ENCODE data around the gene KRTAP4-6. TPM values are rescaled to one million over a fixed set of nuclear protein-coding genes. Genes with fewer than 3 reads are reported as not detected.
"Not testable (repeated sequence)": the region's sequence is repeated elsewhere in the genome, so short reads cannot be mapped to it uniquely, and the experiment has no call there.

KRTAP4-6 gene
- total RNA-seq, 1 experiment from 2014 or later = not detected

- no peaks in the 10 kb centered on the region for H3K27me3 ChIP-seq
- no peak for DNase-seq
- H3K9me3 ChIP-seq (replicated peaks) = 0 out of 2 replicates have a peak, but pooled peaks cover 3% of the 10 kb centered on the region
- H3K36me3 ChIP-seq = no peaks in the 10 kb centered on the region
- H3K27ac ChIP-seq = no peak overlapping the region
- no peak overlapping the region for H3K4me3 ChIP-seq
- 0 out of 2 replicates have a peak, but pooled peaks cover 2% of the 10 kb centered on the region for H3K4me1 ChIP-seq
Observed at GRCh38 chr17:41103896-41104295, 36.4 kb downstream of the KRTAP4-6 start.

DNA sequence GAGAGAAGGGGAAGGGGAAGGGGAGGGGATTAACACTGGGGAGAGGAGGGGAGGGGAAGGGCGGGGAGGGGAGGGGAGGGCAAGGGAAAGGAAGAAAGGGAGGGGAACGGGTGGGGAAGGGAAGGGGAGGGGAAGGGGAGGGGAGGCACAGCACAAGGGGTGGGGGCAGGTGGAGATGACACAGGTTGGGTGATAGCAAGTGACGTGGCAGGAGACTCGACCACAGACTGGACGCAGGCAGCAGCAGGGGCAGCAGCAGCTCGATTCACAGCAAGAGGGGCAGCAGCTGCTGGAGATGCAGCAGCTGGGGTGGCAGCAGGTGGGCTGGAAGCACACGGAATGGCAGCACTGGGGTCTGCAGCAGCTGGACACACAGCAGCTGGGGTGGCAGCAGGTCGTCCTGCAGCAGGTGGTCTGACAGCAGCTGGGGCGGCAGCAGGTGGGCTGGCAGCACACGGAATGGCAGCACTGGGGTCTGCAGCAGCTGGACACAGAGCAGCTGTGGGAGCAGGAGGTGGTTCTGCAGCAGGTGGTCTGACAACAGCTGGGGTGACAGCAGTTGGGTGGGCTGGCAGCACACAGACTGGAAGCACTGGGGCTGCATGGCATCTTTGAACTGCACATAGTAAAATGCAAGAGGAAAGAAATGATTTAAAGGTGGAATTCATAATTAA, 38.6 kb downstream of the KRTAP4-6 start, which contains the start of gene KRTAP4-16:
TSS of gene KRTAP4-16 (minus strand) at position 624 of the 674 bp plus-strand sequence. CDS start at position 624, 0 bp downstream.
- no peak within 1 kb of the TSS for H3K4me3 ChIP-seq
- no peaks in the 10 kb centered on the region for H3K36me3 ChIP-seq
- 0 out of 2 replicates have a peak, but pooled peaks cover 2% of the 10 kb centered on the region for H3K4me1 ChIP-seq
- peak; percentile 85 to 86 for DNase-seq
- no peaks in the 10 kb centered on the region for H3K27me3 ChIP-seq
- H3K9me3 ChIP-seq (replicated peaks) = 0 out of 2 replicates have a peak, but pooled peaks cover 3% of the 10 kb centered on the region
- no peak within 1 kb of the TSS for H3K27ac ChIP-seq

- not testable (repeated sequence) for H3K27ac ChIP-seq; DNase-seq; H3K9me3 ChIP-seq (replicated peaks); H3K4me3 ChIP-seq; H3K27me3 ChIP-seq; H3K4me1 ChIP-seq; H3K36me3 ChIP-seq
Observed at GRCh38 chr17:41099682-41100480, 40.5 kb downstream of the KRTAP4-6 start.

DNA sequence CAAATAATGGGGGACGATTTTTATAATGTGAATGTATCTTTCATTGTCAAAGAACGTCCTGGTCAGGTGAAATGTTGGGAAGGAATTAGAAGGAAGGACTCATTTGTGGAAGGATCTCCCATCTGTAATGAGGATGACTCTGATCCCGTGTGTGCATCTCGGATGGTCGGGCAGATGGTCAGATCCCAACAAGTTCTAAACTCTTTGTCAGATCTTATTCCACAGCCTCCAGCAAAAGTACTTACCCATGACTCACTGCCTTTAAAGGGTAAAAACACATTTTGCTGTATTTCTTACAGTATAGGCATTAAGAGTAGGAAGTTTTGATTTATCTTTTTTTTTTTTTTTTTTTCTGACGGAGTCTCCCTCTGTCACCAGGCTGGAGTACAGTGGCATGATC, 41.9 kb downstream of the KRTAP4-6 start:
- no peaks in the 10 kb centered on the region for H3K9me3 ChIP-seq (replicated peaks)
- DNase-seq = no peak
- H3K27me3 ChIP-seq = no peaks in the 10 kb centered on the region
- H3K27ac ChIP-seq = no peak overlapping the region
- 0 out of 2 replicates have a peak, but pooled peaks cover 2% of the 10 kb centered on the region for H3K4me1 ChIP-seq
- no peak overlapping the region for H3K4me3 ChIP-seq
- no peaks in the 10 kb centered on the region for H3K36me3 ChIP-seq

DNA sequence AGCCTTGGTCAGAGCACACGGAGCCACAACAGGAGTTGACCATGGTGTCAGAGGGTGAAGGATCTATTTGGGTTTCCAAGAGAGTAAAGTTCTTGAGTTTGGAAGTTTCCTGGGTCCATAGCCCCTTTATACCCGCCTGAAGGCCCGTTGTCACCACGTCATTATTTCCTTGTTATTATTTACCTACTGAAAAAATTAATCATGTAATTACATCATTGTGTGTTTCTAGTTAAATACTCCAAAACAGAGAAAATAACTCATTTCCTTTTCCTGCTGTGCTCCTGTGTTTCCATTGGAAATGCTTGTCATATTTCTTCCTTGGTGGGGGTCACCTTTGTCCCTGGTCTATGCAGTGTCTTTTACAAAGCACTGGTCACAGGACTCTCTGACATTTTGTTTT, 42.3 kb downstream of the KRTAP4-6 start, which contains the start of gene KRTAP4-8:
TSS of gene KRTAP4-8 (minus strand) at position 101 of the 400 bp plus-strand sequence. CDS start at position 43, 58 bp downstream.
- Histone ChIP-seq H3K9me3 (replicated peaks) (no peaks in the 10 kb centered on the region), H3K4me1 (0 out of 2 replicates have a peak, but pooled peaks cover 2% of the 10 kb centered on the region), H3K27me3 (no peaks in the 10 kb centered on the region), H3K36me3 (no peaks in the 10 kb centered on the region), H3K27ac (no peak within 1 kb of the TSS), H3K4me3 (no peak within 1 kb of the TSS)
- no peak for DNase-seq

DNA sequence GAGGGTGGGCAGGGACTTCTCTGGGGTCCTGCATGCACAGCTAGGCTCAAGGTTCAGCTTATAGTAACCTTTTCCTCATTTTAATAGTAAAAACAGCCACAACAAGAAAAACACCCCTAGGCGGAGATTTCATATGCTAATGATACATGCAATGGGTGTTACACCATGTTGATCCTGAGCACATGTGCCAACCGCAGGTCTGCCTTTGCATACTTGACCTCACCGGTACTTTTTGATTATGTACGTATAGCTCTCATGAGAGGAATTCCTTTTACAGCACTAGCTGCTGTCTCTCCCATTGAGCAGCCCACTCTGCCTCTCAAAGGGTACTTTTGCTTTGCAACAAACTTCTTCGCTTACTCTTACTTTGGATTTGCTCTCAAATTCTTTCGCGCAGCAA, 44.3 kb downstream of the KRTAP4-6 start:
- H3K4me3 ChIP-seq = no peak overlapping the region
- no peaks in the 10 kb centered on the region for H3K27me3 ChIP-seq
- H3K9me3 ChIP-seq (replicated peaks) = no peaks in the 10 kb centered on the region
- DNase-seq = no peak
- no peaks in the 10 kb centered on the region for H3K36me3 ChIP-seq
- no peaks in the 10 kb centered on the region for H3K4me1 ChIP-seq
- no peak overlapping the region for H3K27ac ChIP-seq

Other genes starting within 250 kb of the KRTAP4-6 start
- not detected in 2 replicates for gene KRT23, start 202.9 kb downstream of the KRTAP4-6 start, total RNA-seq (2014; rRNA removed; shearing (Covaris generic))
- gene KRT39, start 173.6 kb downstream of the KRTAP4-6 start, total RNA-seq (2014; rRNA removed; shearing (Covaris generic)) = not detected in 2 replicates
- not detected in 2 replicates for gene KRT40, start 156.2 kb downstream of the KRTAP4-6 start, total RNA-seq (2014; rRNA removed; shearing (Covaris generic))
- gene KRTAP3-3, start 146.4 kb downstream of the KRTAP4-6 start, total RNA-seq (2014; rRNA removed; shearing (Covaris generic)) = not detected in 2 replicates
- gene KRTAP3-2, start 140.6 kb downstream of the KRTAP4-6 start, total RNA-seq (2014; rRNA removed; shearing (Covaris generic)) = not detected in 2 replicates
- gene KRTAP3-1, start 131.4 kb downstream of the KRTAP4-6 start, total RNA-seq (2014; rRNA removed; shearing (Covaris generic)) = not detected in 2 replicates
- gene KRTAP1-5, start 113.3 kb downstream of the KRTAP4-6 start, total RNA-seq (2014; rRNA removed; shearing (Covaris generic)) = not detected in 2 replicates
- not detected in 2 replicates for gene KRTAP1-4, start 110.3 kb downstream of the KRTAP4-6 start, total RNA-seq (2014; rRNA removed; shearing (Covaris generic))
- not detected in 2 replicates for gene KRTAP1-3, start 105.7 kb downstream of the KRTAP4-6 start, total RNA-seq (2014; rRNA removed; shearing (Covaris generic))
- not detected in 2 replicates for gene KRTAP1-1, start 99.1 kb downstream of the KRTAP4-6 start, total RNA-seq (2014; rRNA removed; shearing (Covaris generic))
- gene KRTAP2-1, start 93.2 kb downstream of the KRTAP4-6 start, total RNA-seq (2014; rRNA removed; shearing (Covaris generic)) = not detected in 2 replicates
- gene KRTAP2-2, start 85.3 kb downstream of the KRTAP4-6 start, total RNA-seq (2014; rRNA removed; shearing (Covaris generic)) = not detected in 2 replicates
- not detected in 2 replicates for gene KRTAP2-3, start 80.4 kb downstream of the KRTAP4-6 start, total RNA-seq (2014; rRNA removed; shearing (Covaris generic))
- gene KRTAP2-4, start 74.7 kb downstream of the KRTAP4-6 start, total RNA-seq (2014; rRNA removed; shearing (Covaris generic)) = not detected in 2 replicates
- 0.18 TPM in 1 of 2 replicates, not detected in the other for gene KRTAP4-7, start 56.4 kb downstream of the KRTAP4-6 start, total RNA-seq (2014; rRNA removed; shearing (Covaris generic))
- not detected in 2 replicates for gene KRTAP4-8, start 42.4 kb downstream of the KRTAP4-6 start, total RNA-seq (2014; rRNA removed; shearing (Covaris generic))
- not detected in 2 replicates for gene KRTAP4-16, start 38.3 kb downstream of the KRTAP4-6 start, total RNA-seq (2014; rRNA removed; shearing (Covaris generic))
- gene KRTAP4-9, start 35.2 kb downstream of the KRTAP4-6 start, total RNA-seq (2014; rRNA removed; shearing (Covaris generic)) = not detected in 2 replicates
- gene KRTAP4-11, start 22.2 kb downstream of the KRTAP4-6 start, total RNA-seq (2014; rRNA removed; shearing (Covaris generic)) = not detected in 2 replicates
- gene KRTAP4-12, start 16.4 kb downstream of the KRTAP4-6 start, total RNA-seq (2014; rRNA removed; shearing (Covaris generic)) = 0.22 TPM in 1 of 2 replicates, not detected in the other
- not detected in 2 replicates for gene KRTAP4-5, start 9.3 kb upstream of the KRTAP4-6 start, total RNA-seq (2014; rRNA removed; shearing (Covaris generic))
- not detected in 2 replicates for gene KRTAP4-4, start 20.2 kb upstream of the KRTAP4-6 start, total RNA-seq (2014; rRNA removed; shearing (Covaris generic))
- not detected in 2 replicates for gene KRTAP4-3, start 27.7 kb upstream of the KRTAP4-6 start, total RNA-seq (2014; rRNA removed; shearing (Covaris generic))
- 0.14 TPM in 1 of 2 replicates, not detected in the other for gene KRTAP4-2, start 37.7 kb upstream of the KRTAP4-6 start, total RNA-seq (2014; rRNA removed; shearing (Covaris generic))
- gene KRTAP4-1, start 44.4 kb upstream of the KRTAP4-6 start, total RNA-seq (2014; rRNA removed; shearing (Covaris generic)) = not detected in 2 replicates
- gene KRTAP9-1, start 49.3 kb upstream of the KRTAP4-6 start, total RNA-seq (2014; rRNA removed; shearing (Covaris generic)) = not detected in 2 replicates
- gene KRTAP9-2, start 86.1 kb upstream of the KRTAP4-6 start, total RNA-seq (2014; rRNA removed; shearing (Covaris generic)) = not detected in 2 replicates
- not detected in 2 replicates for gene KRTAP9-3, start 91.9 kb upstream of the KRTAP4-6 start, total RNA-seq (2014; rRNA removed; shearing (Covaris generic))
- gene KRTAP9-8, start 97.5 kb upstream of the KRTAP4-6 start, total RNA-seq (2014; rRNA removed; shearing (Covaris generic)) = not detected in 2 replicates
- gene KRTAP9-4, start 109.1 kb upstream of the KRTAP4-6 start, total RNA-seq (2014; rRNA removed; shearing (Covaris generic)) = 0.10 TPM in 1 of 2 replicates, not detected in the other
- not detected in 2 replicates for gene KRTAP9-9, start 114.8 kb upstream of the KRTAP4-6 start, total RNA-seq (2014; rRNA removed; shearing (Covaris generic))
- not detected in 2 replicates for gene KRTAP9-6, start 124.8 kb upstream of the KRTAP4-6 start, total RNA-seq (2014; rRNA removed; shearing (Covaris generic))
- not detected in 2 replicates for gene KRTAP9-7, start 135.2 kb upstream of the KRTAP4-6 start, total RNA-seq (2014; rRNA removed; shearing (Covaris generic))
- not detected in 2 replicates for gene KRTAP29-1, start 162.3 kb upstream of the KRTAP4-6 start, total RNA-seq (2014; rRNA removed; shearing (Covaris generic))
- gene KRTAP16-1, start 168.8 kb upstream of the KRTAP4-6 start, total RNA-seq (2014; rRNA removed; shearing (Covaris generic)) = not detected in 2 replicates
- gene KRTAP17-1, start 175.2 kb upstream of the KRTAP4-6 start, total RNA-seq (2014; rRNA removed; shearing (Covaris generic)) = not detected in 2 replicates
- not detected in 2 replicates for gene KRT33A, start 210.3 kb upstream of the KRTAP4-6 start, total RNA-seq (2014; rRNA removed; shearing (Covaris generic))
- not detected in 2 replicates for gene KRT33B, start 229.3 kb upstream of the KRTAP4-6 start, total RNA-seq (2014; rRNA removed; shearing (Covaris generic))
- gene KRT34, start 241.8 kb upstream of the KRTAP4-6 start, total RNA-seq (2014; rRNA removed; shearing (Covaris generic)) = 0.08 TPM in 1 of 2 replicates, not detected in the other

All from SJCRH30 (cell line).